CD14-positive monocyte (primary cell): ENCODE data around the gene GPR34. TPM values are rescaled to one million over a fixed set of nuclear protein-coding genes. Genes with fewer than 3 reads are reported as not detected.

Experiments
- DNase-seq, 3 donors: peaks; one replicate each; pipeline ENCODE4 v3.0.0-alpha.2; 2011 to 2022
- H2AFZ ChIP-seq: 2 replicates; pipeline ENCODE4 v1.6.0; 2012; ENCODE audit warnings: mild to moderate bottlenecking, low read depth, low read length, inconsistent platforms; ENCODE audit not compliant: insufficient read depth, poor library complexity, severe bottlenecking
- H3K27ac ChIP-seq, 2 donors: 1 replicate in 1 of 2; 2 replicates in 1 of 2; pipeline ENCODE4 v1.5.1; 2012 to 2013; ENCODE audit warnings: low read length in 2 of 2, control low read depth in 1 of 2, inconsistent platforms in 1 of 2, low read depth in 1 of 2, mild to moderate bottlenecking in 1 of 2
- H3K27me3 ChIP-seq, 2 donors: one replicate each; pipeline versions ENCODE4 v1.6.0 to v1.6.1; 2011 to 2013; ENCODE audit warnings: low read length in 2 of 2; ENCODE audit not compliant: control insufficient read depth in 2 of 2, insufficient read depth in 2 of 2
- H3K36me3 ChIP-seq, 2 donors: replicated peaks in 1 of 2; 1 replicate in 1 of 2; 2 replicates in 1 of 2; pipeline versions ENCODE4 v1.5.1 to v1.6.1; 2012 to 2013; ENCODE audit warnings: low read length in 2 of 2, control low read depth in 1 of 2, inconsistent platforms in 1 of 2, mild to moderate bottlenecking in 1 of 2; ENCODE audit not compliant: insufficient read depth in 2 of 2, control insufficient read depth in 1 of 2
- H3K4me1 ChIP-seq, 2 donors: 1 replicate in 1 of 2; 2 replicates in 1 of 2; pipeline versions ENCODE4 v1.5.1 to v1.6.1; 2012 to 2013; ENCODE audit warnings: low read length in 2 of 2, control low read depth in 1 of 2, inconsistent platforms in 1 of 2, mild to moderate bottlenecking in 1 of 2, moderate library complexity in 1 of 2; ENCODE audit not compliant: insufficient read depth in 2 of 2, control insufficient read depth in 1 of 2
- H3K4me2 ChIP-seq: replicated peaks from 2 replicates; pipeline ENCODE3; 2012; ENCODE audit warnings: low read length, moderate library complexity, mild to moderate bottlenecking; ENCODE audit not compliant: poor library complexity, severe bottlenecking; ENCODE audit errors: extremely low read depth
- H3K4me3 ChIP-seq, 3 experiments: fragments of 200-600 bp in 1 of 3; sonication (generic) in 1 of 3; replicated peaks in 1 of 3; 1 replicate in 2 of 3; 2 replicates in 1 of 3; pipeline ENCODE4 v1.5.1; 2011 to 2013; ENCODE audit warnings: low read length in 3 of 3, mild to moderate bottlenecking in 3 of 3, control low read depth in 2 of 3, low read depth in 2 of 3, inconsistent platforms in 1 of 3, moderate library complexity in 1 of 3
- H3K79me2 ChIP-seq: 2 replicates; pipeline ENCODE4 v1.6.0; 2012; ENCODE audit warnings: mild to moderate bottlenecking, control low read depth, inconsistent platforms, low read length, moderate library complexity; ENCODE audit not compliant: insufficient read depth
- H3K9ac ChIP-seq: 2 replicates; pipeline ENCODE4 v1.6.0; 2017; ENCODE audit warnings: low read length, mild to moderate bottlenecking; ENCODE audit not compliant: insufficient read depth, poor library complexity, severe bottlenecking
- H3K9me3 ChIP-seq, 2 donors: replicated peaks in 1 of 2; 1 replicate in 1 of 2; 2 replicates in 1 of 2; pipeline versions ENCODE4 v1.5.1 to v1.6.1; 2012 to 2013; ENCODE audit warnings: low read length in 2 of 2, control low read depth in 1 of 2; ENCODE audit not compliant: control insufficient read depth in 1 of 2, insufficient read depth in 1 of 2
- H4K20me1 ChIP-seq: 2 replicates; pipeline ENCODE4 v1.6.0; 2012; ENCODE audit warnings: mild to moderate bottlenecking, low read length, control low read depth, moderate library complexity; ENCODE audit not compliant: insufficient read depth
- H3K27ac Mint-ChIP-seq, 7 donors: one replicate each; pipeline ENCODE4 v1.8.0; 2020; ENCODE audit warnings: mild to moderate bottlenecking in 7 of 7, mixed read lengths in 7 of 7, moderate library complexity in 6 of 7, inconsistent platforms in 2 of 7
- H3K27me3 Mint-ChIP-seq, 3 donors: one replicate each; pipeline ENCODE4 v1.8.0; 2021 to 2022; ENCODE audit warnings: low read depth in 3 of 3, mild to moderate bottlenecking in 3 of 3, mixed read lengths in 3 of 3, moderate library complexity in 3 of 3, inconsistent platforms in 1 of 3
- H3K36me3 Mint-ChIP-seq, 2 donors: one replicate each; pipeline ENCODE4 v1.8.0; 2020; ENCODE audit warnings: mixed read lengths in 2 of 2, inconsistent platforms in 1 of 2, mild to moderate bottlenecking in 1 of 2
- H3K4me1 Mint-ChIP-seq: one replicate; pipeline ENCODE4 v1.8.0; 2020; ENCODE audit warnings: mild to moderate bottlenecking, mixed read lengths
- H3K4me3 Mint-ChIP-seq, 2 donors: one replicate each; pipeline ENCODE4 v1.8.0; 2020; ENCODE audit warnings: mild to moderate bottlenecking in 2 of 2, mixed read lengths in 2 of 2, moderate library complexity in 1 of 2
- H3K9me3 Mint-ChIP-seq, 7 donors: one replicate each; pipeline ENCODE4 v1.8.0; 2020 to 2022; ENCODE audit warnings: mixed read lengths in 7 of 7, mild to moderate bottlenecking in 6 of 7, moderate library complexity in 6 of 7, inconsistent platforms in 2 of 7
- WGBS: methylation state at CpG from one replicate; pipeline ENCODE4 v1.1.5; 2013; ENCODE audit warnings: missing lambda C conversion rate; ENCODE audit not compliant: insufficient coverage; 5-methylcytosine and 5-hydroxymethylcytosine counted together
- intact Hi-C, 2 donors: fragments of 100-400 bp; cut with micrococcal nuclease; formaldehyde crosslinking; loops; one replicate each; pipeline versions ENCODE4 v1.15.0 to v1.15.1; 2023
- polyA plus RNA-seq, 3 donors: library from polyadenylated mRNA; depleted of rRNA in 1 of 3; unstranded in 2 of 3; stranded (reverse) in 1 of 3; fragments of 300-500 nt in 2 of 3; fragments of >200 nt in 1 of 3; fragmentation: Illumina TruSeq in 2 of 3; gene quantifications; 1 replicate in 2 of 3; 2 replicates in 1 of 3; pipeline ENCODE4 v1.2.3, GENCODE V29; 2012 to 2021
- TF ChIP-seq, protein P1 (sequence below): fragments of 200-600 bp; IDR thresholded peaks from one replicate; pipeline ENCODE4 v1.8.0; 2022; ENCODE audit warnings: antibody characterized with exemption, mild to moderate bottlenecking

The GPR34 gene
- polyA plus RNA-seq, 3 donors, result 6.1 to 20.3 (median 14.8) TPM

DNA sequence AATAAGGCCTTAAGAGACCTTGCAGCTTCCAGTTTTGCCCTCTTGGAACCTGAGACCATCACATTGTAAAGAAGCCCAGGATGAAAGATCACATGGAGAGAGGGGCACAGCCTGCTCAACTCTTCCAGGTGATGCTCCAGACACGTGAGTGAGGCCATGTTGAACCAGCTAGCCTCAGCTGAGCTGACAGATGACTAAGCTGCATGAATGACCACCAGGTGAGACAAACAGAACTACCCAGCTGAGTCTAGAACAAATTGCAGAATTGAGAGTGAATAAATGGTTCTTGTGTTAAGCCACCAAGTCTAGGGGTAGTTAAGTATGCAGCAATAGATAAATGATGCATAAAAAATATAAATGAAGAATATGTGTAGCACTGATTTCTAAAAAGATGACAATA lies 18.4 kb downstream of the GPR34 start:
- Mint-ChIP-seq H3K4me3 (no peak overlapping the region), H3K9me3 (no peaks in the 10 kb centered on the region), H3K27me3 (peaks cover 0 to 12% (median 0%) of the 10 kb centered on the region in 3 donors), H3K27ac (peak overlapping the region in 3 of 7 donors; percentile 22 to 83 (median 57)), H3K36me3 (no peaks in the 10 kb centered on the region), H3K4me1 (peaks cover 47% of the 10 kb centered on the region)
- no peak for DNase-seq
- Histone ChIP-seq H3K27ac (peak overlapping the region; percentile 39 to 76), H3K4me3 (no peak overlapping the region), H3K4me2 (no peak overlapping the region), H3K36me3 (no peaks in the 10 kb centered on the region), H3K79me2 (no peaks in the 10 kb centered on the region), H3K4me1 (peaks cover 42 to 57% of the 10 kb centered on the region in 2 donors), H3K9ac (no peak overlapping the region), H4K20me1 (no peaks in the 10 kb centered on the region), H3K27me3 (peaks cover 0 to 4% of the 10 kb centered on the region in 2 donors), H2AFZ (no peak overlapping the region), H3K9me3 (no peaks in the 10 kb centered on the region)
- TF ChIP-seq, protein P1, sequence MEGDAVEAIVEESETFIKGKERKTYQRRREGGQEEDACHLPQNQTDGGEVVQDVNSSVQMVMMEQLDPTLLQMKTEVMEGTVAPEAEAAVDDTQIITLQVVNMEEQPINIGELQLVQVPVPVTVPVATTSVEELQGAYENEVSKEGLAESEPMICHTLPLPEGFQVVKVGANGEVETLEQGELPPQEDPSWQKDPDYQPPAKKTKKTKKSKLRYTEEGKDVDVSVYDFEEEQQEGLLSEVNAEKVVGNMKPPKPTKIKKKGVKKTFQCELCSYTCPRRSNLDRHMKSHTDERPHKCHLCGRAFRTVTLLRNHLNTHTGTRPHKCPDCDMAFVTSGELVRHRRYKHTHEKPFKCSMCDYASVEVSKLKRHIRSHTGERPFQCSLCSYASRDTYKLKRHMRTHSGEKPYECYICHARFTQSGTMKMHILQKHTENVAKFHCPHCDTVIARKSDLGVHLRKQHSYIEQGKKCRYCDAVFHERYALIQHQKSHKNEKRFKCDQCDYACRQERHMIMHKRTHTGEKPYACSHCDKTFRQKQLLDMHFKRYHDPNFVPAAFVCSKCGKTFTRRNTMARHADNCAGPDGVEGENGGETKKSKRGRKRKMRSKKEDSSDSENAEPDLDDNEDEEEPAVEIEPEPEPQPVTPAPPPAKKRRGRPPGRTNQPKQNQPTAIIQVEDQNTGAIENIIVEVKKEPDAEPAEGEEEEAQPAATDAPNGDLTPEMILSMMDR, result no peak
- 100% methylated on average over 1 of the region's 1 CpG for WGBS
- intact Hi-C loops, result no loop called here

DNA sequence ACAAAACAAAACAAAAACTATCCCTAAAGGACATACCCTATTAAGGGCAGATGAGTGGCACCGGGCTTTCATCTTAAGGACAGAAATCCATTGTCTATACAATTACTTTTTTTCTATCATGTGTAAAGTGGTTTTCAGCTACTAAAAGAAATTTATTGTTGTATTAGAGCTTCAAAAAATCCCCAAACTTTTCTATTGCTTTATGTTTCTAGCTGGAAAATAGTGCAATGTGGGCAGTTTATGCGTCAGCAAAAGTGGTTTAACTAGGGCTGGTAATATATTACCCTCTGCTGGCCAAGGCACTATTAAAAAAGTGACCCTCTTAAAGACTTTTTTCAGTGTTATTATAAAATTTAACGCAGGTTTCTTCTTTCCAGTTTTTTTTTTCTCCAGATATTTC lies 19.7 kb downstream of the GPR34 start:
- Histone ChIP-seq H3K27ac (no peak overlapping the region), H4K20me1 (no peaks in the 10 kb centered on the region), H3K4me1 (peaks cover 42 to 55% of the 10 kb centered on the region in 2 donors), H3K4me3 (no peak overlapping the region), H3K27me3 (peaks cover 0 to 4% of the 10 kb centered on the region in 2 donors), H3K9me3 (no peaks in the 10 kb centered on the region), H3K9ac (no peak overlapping the region), H3K79me2 (no peaks in the 10 kb centered on the region), H3K4me2 (no peak overlapping the region), H2AFZ (no peak overlapping the region), H3K36me3 (no peaks in the 10 kb centered on the region)
- no peak for DNase-seq
- H3K27ac Mint-ChIP-seq, result peak overlapping the region in 1 of 7 donors; percentile 26
- peaks cover 45% of the 10 kb centered on the region for H3K4me1 Mint-ChIP-seq
- intact Hi-C loops, result no loop called here
- H3K27me3 Mint-ChIP-seq, result peaks cover 0 to 12% (median 0%) of the 10 kb centered on the region in 3 donors
- TF ChIP-seq, protein P1, result no peak
- peaks cover 0 to 3% of the 10 kb centered on the region in 2 donors for H3K36me3 Mint-ChIP-seq
- H3K4me3 Mint-ChIP-seq, result no peak overlapping the region
- no CpG with 5 or more reads among the region's 3 CpGs for WGBS
- no peaks in the 10 kb centered on the region for H3K9me3 Mint-ChIP-seq
